GM12878 (cell line): Measurements from ENCODE around the gene AIRE. TPM values are rescaled to one million over a fixed set of nuclear protein-coding genes. Genes with fewer than 3 reads are reported as not detected.
A peak's percentile ranks its signal among the peaks of the same experiment; 100 is the strongest.

Experiments
- BACH1 ChIP-seq: fragments of 450-650 bp; IDR thresholded peaks from 2 replicates; pipeline ENCODE4 v1.6.1; 2017; ENCODE audit warnings: mild to moderate bottlenecking, borderline replicate concordance
- ETV6 ChIP-seq, 2 experiments: fragments of 450-650 bp in 1 of 2; IDR thresholded peaks in 1 of 2; conservative IDR thresholded peaks in 1 of 2; 2 replicates each; pipeline ENCODE4 v1.6.1; 2014; ENCODE audit warnings: antibody characterized with exemption in 1 of 2, borderline replicate concordance in 1 of 2, low read depth in 1 of 2, mild to moderate bottlenecking in 1 of 2, moderate library complexity in 1 of 2
- IKZF2 ChIP-seq, 2 experiments: fragments of 450-650 bp; IDR thresholded peaks; 2 replicates each; pipeline ENCODE4 v1.6.1; 2017; ENCODE audit warnings: mild to moderate bottlenecking in 2 of 2, moderate library complexity in 2 of 2
- NBN ChIP-seq: fragments of 450-650 bp; IDR thresholded peaks from 2 replicates; pipeline ENCODE4 v1.6.1; 2016
- PML ChIP-seq: IDR thresholded peaks from 2 replicates; pipeline ENCODE4 v1.6.1; 2012; ENCODE audit warnings: low read length, inconsistent platforms
- POLR2AphosphoS2 ChIP-seq: IDR thresholded peaks from 2 replicates; pipeline ENCODE4 v1.6.1; 2011; ENCODE audit warnings: low read depth, mild to moderate bottlenecking, low read length, improper control_type of control experiment, moderate library complexity
- POLR2AphosphoS5 ChIP-seq: IDR thresholded peaks from 2 replicates; pipeline ENCODE4 v1.6.1; 2011; ENCODE audit warnings: mild to moderate bottlenecking, low read length, inconsistent platforms
- SRF ChIP-seq, 2 experiments: IDR thresholded peaks; 2 replicates each; pipeline ENCODE4 v1.6.1; 2011; ENCODE audit warnings: low read depth in 2 of 2, low read length in 2 of 2, mild to moderate bottlenecking in 1 of 2, moderate library complexity in 1 of 2
- WRNIP1 ChIP-seq: IDR thresholded peaks from 2 replicates; pipeline ENCODE4 v1.6.1; 2011; ENCODE audit warnings: low read depth, low read length, improper control_type of control experiment, borderline replicate concordance
- polyA plus RNA-seq, 11 experiments: library from polyadenylated mRNA; depleted of rRNA in 4 of 11; unstranded in 6 of 11; stranded (reverse) in 5 of 11; fragments of >200 nt; fragmentation: Nextera tagmentation in 4 of 11; fragmentation: Illumina TruSeq in 1 of 11; extraction: Ambion mirVana in 4 of 11; extraction: Trizol in 1 of 11; gene quantifications; 1 replicate in 1 of 11; 2 replicates in 10 of 11; pipeline versions ENCODE4 v1.2.1 to v1.2.3, GENCODE V29; 2011 to 2016; ENCODE audit warnings: inconsistent platforms in 2 of 11, missing spikeins in 2 of 11, low read depth in 1 of 11
- total RNA-seq, 4 experiments: library from RNA; depleted of rRNA in 3 of 4; stranded (reverse); fragments of >200 nt in 3 of 4; fragmentation: Illumina TruSeq in 1 of 4; extraction: Trizol in 1 of 4; gene quantifications; 2 replicates each; pipeline versions ENCODE4 v1.2.1 to v1.2.3, GENCODE V29; 2013 to 2021
- TF ChIP-seq, protein P1 (sequence below): fragments of 450-650 bp; IDR thresholded peaks from 2 replicates; pipeline ENCODE4 v1.6.1; 2017; ENCODE audit warnings: mild to moderate bottlenecking
- TF ChIP-seq, protein P2 (sequence below): fragments of 450-650 bp; IDR thresholded peaks from 2 replicates; pipeline ENCODE4 v1.6.1; 2016; ENCODE audit warnings: mild to moderate bottlenecking, moderate library complexity, borderline replicate concordance
- TF ChIP-seq, protein P3 (sequence below): fragments of 450-650 bp; IDR thresholded peaks from 2 replicates; pipeline ENCODE4 v1.6.1; 2018; ENCODE audit warnings: borderline replicate concordance, mild to moderate bottlenecking; ENCODE audit not compliant: partially characterized antibody
- TF ChIP-seq, protein P4 (sequence below): IDR thresholded peaks from 2 replicates; pipeline ENCODE4 v1.6.1; 2011; ENCODE audit warnings: low read depth, mild to moderate bottlenecking, low read length, moderate library complexity, borderline replicate concordance; ENCODE audit errors: extremely low read depth
- TF ChIP-seq, protein P5 (sequence below): fragments of 450-650 bp; IDR thresholded peaks from 2 replicates; pipeline ENCODE4 v1.6.1; 2017; ENCODE audit warnings: low read depth, mild to moderate bottlenecking, moderate library complexity
- TF ChIP-seq, protein P6 (sequence below): IDR thresholded peaks from 2 replicates; pipeline ENCODE4 v1.6.1; 2011; ENCODE audit warnings: borderline replicate concordance, low read depth, mild to moderate bottlenecking, moderate library complexity, low read length; ENCODE audit not compliant: insufficient read depth, poor library complexity, severe bottlenecking

Gene AIRE
- total and polyA plus RNA-seq, 10 of the 15 experiments (the other 5 are each of a cell fraction or from before 2014, with no cell fraction given), result 0.05 to 0.10 TPM; not detected in 8

DNA sequence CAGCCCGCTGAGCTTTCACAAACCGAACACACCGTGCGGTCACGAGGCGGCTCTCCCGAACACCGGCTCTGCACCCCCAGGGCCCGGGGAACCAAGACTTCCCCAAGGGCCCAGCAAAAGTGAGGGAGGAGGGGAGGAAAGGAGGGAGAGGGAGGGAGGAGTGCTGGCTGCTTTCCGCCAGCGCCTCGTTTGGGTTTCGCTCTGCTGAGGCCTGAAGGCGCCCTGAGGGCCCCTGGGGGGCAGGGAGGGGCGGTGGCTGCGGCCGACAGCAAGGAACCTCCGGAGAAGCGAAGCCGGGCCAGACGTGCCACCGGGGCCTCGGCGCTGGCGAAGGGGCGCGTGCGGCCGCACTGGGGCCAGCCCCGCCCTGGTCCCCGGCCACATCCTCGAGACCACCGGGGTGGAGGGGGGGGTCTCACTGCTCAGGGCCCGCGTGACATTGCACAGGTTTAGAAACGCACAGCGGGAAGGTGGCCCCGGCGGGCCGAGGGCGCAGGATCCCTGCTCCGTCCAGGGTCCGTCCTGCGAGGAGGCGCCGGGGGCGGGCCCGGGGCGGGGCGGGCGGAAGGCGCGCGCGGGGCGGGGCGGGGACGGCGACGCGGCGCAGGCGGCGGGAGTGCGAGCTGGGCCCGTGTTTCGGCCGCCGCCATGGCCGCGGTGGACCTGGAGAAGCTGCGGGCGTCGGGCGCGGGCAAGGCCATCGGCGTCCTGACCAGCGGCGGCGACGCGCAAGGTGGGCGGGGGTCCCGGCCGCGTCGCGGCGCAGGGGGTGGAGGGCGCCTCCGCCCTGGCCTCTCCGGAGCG lies 14.0 kb downstream of the AIRE start, which contains the start of gene PFKL (continued):
- TF ChIP-seq, protein P1, sequence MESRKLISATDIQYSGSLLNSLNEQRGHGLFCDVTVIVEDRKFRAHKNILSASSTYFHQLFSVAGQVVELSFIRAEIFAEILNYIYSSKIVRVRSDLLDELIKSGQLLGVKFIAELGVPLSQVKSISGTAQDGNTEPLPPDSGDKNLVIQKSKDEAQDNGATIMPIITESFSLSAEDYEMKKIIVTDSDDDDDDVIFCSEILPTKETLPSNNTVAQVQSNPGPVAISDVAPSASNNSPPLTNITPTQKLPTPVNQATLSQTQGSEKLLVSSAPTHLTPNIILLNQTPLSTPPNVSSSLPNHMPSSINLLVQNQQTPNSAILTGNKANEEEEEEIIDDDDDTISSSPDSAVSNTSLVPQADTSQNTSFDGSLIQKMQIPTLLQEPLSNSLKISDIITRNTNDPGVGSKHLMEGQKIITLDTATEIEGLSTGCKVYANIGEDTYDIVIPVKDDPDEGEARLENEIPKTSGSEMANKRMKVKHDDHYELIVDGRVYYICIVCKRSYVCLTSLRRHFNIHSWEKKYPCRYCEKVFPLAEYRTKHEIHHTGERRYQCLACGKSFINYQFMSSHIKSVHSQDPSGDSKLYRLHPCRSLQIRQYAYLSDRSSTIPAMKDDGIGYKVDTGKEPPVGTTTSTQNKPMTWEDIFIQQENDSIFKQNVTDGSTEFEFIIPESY, result peak; percentile 15; the same call in 1 of the 2 replicates
- TF ChIP-seq, protein P2, sequence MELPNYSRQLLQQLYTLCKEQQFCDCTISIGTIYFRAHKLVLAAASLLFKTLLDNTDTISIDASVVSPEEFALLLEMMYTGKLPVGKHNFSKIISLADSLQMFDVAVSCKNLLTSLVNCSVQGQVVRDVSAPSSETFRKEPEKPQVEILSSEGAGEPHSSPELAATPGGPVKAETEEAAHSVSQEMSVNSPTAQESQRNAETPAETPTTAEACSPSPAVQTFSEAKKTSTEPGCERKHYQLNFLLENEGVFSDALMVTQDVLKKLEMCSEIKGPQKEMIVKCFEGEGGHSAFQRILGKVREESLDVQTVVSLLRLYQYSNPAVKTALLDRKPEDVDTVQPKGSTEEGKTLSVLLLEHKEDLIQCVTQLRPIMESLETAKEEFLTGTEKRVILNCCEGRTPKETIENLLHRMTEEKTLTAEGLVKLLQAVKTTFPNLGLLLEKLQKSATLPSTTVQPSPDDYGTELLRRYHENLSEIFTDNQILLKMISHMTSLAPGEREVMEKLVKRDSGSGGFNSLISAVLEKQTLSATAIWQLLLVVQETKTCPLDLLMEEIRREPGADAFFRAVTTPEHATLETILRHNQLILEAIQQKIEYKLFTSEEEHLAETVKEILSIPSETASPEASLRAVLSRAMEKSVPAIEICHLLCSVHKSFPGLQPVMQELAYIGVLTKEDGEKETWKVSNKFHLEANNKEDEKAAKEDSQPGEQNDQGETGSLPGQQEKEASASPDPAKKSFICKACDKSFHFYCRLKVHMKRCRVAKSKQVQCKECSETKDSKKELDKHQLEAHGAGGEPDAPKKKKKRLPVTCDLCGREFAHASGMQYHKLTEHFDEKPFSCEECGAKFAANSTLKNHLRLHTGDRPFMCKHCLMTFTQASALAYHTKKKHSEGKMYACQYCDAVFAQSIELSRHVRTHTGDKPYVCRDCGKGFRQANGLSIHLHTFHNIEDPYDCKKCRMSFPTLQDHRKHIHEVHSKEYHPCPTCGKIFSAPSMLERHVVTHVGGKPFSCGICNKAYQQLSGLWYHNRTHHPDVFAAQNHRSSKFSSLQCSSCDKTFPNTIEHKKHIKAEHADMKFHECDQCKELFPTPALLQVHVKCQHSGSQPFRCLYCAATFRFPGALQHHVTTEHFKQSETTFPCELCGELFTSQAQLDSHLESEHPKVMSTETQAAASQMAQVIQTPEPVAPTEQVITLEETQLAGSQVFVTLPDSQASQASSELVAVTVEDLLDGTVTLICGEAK, result no peak
- TF ChIP-seq NBN, result peak; percentile 82
- TF ChIP-seq, protein P3, sequence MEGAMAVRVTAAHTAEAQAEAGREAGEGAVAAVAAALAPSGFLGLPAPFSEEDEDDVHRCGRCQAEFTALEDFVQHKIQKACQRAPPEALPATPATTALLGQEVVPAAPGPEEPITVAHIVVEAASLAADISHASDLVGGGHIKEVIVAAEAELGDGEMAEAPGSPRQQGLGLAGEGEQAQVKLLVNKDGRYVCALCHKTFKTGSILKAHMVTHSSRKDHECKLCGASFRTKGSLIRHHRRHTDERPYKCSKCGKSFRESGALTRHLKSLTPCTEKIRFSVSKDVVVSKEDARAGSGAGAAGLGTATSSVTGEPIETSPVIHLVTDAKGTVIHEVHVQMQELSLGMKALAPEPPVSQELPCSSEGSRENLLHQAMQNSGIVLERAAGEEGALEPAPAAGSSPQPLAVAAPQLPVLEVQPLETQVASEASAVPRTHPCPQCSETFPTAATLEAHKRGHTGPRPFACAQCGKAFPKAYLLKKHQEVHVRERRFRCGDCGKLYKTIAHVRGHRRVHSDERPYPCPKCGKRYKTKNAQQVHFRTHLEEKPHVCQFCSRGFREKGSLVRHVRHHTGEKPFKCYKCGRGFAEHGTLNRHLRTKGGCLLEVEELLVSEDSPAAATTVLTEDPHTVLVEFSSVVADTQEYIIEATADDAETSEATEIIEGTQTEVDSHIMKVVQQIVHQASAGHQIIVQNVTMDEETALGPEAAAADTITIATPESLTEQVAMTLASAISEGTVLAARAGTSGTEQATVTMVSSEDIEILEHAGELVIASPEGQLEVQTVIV, result no peak
- TF ChIP-seq BACH1, result peak; percentile 29; the same call in 1 of the 2 replicates
- no peak for TF ChIP-seq ETV6 (conservative IDR thresholded peaks at IDR 0.05 in 1 of 2, IDR thresholded peaks at IDR 0.05 in 1 of 2; ENCODE audit: borderline replicate concordance in 1 of 2, low read depth in 1 of 2)
- TF ChIP-seq, protein P4, sequence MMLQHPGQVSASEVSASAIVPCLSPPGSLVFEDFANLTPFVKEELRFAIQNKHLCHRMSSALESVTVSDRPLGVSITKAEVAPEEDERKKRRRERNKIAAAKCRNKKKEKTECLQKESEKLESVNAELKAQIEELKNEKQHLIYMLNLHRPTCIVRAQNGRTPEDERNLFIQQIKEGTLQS, result no peak
- no peak for TF ChIP-seq PML
- TF ChIP-seq, protein P5, sequence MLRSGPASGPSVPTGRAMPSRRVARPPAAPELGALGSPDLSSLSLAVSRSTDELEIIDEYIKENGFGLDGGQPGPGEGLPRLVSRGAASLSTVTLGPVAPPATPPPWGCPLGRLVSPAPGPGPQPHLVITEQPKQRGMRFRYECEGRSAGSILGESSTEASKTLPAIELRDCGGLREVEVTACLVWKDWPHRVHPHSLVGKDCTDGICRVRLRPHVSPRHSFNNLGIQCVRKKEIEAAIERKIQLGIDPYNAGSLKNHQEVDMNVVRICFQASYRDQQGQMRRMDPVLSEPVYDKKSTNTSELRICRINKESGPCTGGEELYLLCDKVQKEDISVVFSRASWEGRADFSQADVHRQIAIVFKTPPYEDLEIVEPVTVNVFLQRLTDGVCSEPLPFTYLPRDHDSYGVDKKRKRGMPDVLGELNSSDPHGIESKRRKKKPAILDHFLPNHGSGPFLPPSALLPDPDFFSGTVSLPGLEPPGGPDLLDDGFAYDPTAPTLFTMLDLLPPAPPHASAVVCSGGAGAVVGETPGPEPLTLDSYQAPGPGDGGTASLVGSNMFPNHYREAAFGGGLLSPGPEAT, result peak; percentile 70
- TF ChIP-seq WRNIP1, result no peak; the same call in 1 of the 2 replicates
- peak; percentile 33; the same call in 1 of the 2 replicates for TF ChIP-seq POLR2AphosphoS2
- TF ChIP-seq SRF (IDR thresholded peaks at IDR 0.05; ENCODE audit: low read depth in 2 of 2, low read length in 2 of 2), result no peak
- TF ChIP-seq, protein P6, sequence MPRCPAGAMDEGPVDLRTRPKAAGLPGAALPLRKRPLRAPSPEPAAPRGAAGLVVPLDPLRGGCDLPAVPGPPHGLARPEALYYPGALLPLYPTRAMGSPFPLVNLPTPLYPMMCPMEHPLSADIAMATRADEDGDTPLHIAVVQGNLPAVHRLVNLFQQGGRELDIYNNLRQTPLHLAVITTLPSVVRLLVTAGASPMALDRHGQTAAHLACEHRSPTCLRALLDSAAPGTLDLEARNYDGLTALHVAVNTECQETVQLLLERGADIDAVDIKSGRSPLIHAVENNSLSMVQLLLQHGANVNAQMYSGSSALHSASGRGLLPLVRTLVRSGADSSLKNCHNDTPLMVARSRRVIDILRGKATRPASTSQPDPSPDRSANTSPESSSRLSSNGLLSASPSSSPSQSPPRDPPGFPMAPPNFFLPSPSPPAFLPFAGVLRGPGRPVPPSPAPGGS, result peak; percentile 20
- peak; percentile 68; the same call in 1 of the 2 replicates for TF ChIP-seq POLR2AphosphoS5
- peak; percentile 85 for TF ChIP-seq IKZF2 (IDR thresholded peaks at IDR 0.05)
